Dermis microvascular lymphatic vessel endothelial cell (primary cell): ENCODE results near the gene CLEC18A. TPM values are rescaled to one million over a fixed set of nuclear protein-coding genes. Genes with fewer than 3 reads are reported as not detected.
"Not testable (repeated sequence)": the region's sequence is repeated elsewhere in the genome, so short reads cannot be mapped to it uniquely, and the experiment has no call there.

Source experiments
- DNase-seq, 2 donors: peaks; one replicate each; pipeline versions ENCODE4 v3.0.0 to v3.0.0-alpha.2; 2010; ENCODE audit warnings: low read depth in 2 of 2
- total RNA-seq: library from RNA; depleted of rRNA; stranded (reverse); fragments of >200 nt; gene quantifications from 2 replicates; pipeline ENCODE4 v1.2.1, GENCODE V29; 2014

Gene CLEC18A
- total RNA-seq, 1 donor from 2014 or later = 0.13 TPM

DNA sequence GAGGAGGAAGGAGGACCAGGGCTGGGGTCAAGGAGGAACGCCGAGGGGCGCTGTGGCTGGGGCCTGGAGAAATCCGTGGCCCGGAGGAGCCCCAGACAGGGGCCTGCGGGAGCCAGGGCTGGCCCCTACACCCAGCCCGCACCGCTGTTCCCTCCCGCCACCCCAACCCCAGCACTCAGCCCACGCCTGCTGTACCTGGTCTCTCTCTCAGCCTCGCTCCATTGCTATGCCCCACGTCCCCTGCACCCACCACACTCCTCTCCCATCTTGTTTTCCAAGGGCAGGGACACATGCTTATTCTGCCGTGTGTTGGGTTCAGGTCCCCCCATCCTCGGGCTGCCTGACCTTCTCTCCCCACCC is 518 bp downstream of the CLEC18A start:
- DNase-seq = not testable (repeated sequence)

DNA sequence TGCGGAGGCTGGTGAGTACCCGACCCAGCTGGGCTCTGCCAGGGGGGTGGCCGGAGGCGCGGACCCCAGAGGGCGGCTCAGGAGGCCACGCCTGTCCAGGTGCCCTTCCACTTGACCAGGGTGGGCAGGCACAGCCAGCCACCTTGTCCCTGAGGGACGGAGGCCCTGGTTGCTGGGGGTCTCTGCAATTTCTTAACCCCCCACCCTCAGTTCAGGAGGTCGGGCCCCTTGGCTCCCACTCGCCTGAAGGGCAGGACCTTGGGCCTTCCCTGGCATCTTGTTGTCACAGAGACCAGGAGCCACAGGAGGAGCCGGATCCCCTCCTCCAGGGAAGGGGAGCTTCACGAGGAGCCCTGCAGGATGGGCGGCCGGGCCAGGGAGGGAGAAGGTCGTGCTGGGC is 982 bp downstream of the CLEC18A start:
- DNase-seq = not testable (repeated sequence)

DNA sequence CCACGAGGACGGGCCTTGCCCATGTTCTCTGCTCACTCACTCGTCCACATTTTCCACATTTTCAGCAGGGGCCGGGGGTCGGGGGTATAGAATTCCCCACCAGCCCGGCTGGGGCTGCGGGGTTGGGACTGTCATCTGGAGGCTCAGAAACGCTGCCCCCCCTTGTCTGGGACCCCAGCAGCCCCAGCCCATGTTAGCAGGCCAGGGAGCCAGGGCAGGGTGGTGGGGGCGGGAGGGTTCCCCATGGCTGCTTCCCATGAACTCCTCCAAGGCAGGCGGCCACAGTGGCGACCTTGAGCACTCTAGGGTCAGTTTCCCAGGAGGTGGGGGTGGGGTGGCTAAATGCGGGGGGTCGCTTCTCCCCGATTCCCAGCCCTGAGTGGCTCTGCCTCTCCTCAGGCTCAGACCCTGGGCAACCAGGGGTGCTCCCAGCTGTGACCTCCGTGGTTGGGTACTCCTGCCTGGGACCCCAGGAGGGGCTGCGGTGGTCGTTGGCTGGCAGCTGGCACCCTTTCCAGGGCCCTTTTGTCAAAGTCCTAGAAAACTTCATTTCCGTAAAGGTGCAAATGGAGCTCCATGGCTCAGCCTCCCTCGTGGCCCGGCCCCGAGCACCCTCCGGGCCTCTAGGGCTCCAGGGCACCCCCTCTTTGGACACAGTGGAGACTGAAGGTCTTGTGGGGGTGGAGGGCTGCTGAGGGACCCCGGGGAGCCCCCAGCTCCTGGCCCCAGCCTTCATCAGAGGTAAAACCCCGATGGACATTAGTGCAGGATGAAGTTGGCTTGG is 1.6 kb downstream of the CLEC18A start:
- DNase-seq = not testable (repeated sequence)

DNA sequence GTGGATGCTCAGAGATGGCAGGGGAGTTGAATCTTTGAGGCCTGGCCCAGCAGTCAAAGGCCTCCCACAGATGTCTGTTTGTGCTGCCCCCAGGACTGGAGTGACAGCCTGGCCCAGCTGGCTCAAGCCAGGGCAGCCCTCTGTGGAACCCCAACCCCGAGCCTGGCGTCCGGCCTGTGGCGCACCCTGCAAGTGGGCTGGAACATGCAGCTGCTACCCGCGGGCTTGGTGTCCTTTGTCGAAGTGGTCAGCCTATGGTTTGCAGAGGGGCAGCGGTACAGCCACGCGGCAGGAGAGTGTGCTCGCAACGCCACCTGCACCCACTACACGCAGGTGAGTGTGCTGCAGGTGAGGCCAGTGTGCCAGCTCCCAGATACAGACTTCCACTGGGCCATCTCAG is 3.1 kb downstream of the CLEC18A start:
- DNase-seq = not testable (repeated sequence)

DNA sequence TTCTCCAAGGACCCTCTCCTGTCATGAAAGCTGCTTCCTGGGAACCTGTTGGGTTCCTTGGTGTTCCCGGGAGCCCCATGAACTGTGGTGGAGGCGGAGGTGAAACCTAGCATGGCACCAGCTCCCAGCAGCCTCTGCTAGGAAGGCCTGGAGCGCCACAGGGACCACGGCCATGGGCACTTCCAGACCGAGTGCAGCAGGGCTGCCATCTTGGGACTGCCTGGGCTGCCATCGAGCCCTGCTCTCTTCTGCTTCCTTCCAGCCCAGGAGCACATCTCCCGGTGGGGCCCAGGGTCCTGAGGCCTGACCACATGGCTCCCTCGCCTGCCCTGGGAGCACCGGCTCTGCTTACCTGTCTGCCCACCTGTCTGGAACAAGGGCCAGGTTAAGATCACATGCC is 12.2 kb downstream of the CLEC18A start:
- DNase-seq = not testable (repeated sequence)

DNA sequence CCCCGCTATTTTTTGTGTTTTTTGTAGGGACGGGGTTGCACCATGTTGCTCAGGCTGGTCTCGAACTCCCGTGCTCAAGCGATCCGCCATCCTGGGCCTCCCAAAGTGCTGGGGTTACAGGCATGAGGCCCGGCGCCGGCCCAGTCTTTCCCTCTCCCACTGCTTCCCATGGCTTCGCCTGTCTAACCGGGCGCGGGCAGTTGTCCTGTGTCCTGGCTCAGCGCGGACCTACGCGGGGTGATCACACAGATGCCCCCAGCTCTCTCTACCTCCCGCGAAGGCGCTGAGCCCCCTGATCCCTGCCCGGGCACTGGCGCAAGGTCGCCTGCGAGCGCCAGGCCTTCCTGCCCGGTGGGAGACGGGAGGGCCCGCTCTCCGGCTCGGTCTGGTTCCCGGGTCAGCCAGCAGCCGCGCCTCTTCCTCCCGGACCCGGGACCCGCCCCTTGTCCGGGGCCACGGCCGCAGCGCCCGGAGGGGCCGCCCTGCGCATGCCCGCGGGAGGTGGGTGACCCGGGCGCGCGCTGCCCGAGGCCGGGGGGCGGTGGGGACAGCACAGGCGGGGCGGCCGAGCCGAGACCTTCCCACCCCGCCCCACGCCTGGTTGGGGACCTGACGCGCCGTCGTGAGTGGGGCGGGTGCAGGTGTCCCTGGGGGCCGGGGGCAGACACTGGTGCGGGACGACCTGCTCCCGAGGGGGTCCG is 14.0 kb downstream of the CLEC18A start:
- peak; percentile 7 to 35 for DNase-seq

DNA sequence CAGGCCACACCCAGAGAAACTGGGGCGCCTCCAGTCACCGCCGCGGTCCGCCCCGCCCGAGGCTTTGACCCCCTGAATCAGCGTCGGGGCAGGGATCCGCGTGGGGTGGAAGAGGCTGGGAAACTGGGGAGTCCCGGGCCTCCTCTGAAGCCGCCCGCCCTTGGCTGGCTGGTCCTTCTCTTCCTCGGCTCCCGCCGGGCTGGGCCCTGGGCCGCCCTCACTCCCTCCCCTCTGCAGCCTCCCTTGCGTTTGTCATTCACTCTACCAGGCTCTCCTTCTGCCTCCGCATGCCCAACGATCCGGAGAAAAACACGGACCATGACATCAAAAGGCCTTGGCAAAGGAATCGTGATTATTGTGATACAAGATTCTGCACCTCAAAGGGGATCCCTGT is 14.5 kb downstream of the CLEC18A start:
- DNase-seq = not testable (repeated sequence)

DNA sequence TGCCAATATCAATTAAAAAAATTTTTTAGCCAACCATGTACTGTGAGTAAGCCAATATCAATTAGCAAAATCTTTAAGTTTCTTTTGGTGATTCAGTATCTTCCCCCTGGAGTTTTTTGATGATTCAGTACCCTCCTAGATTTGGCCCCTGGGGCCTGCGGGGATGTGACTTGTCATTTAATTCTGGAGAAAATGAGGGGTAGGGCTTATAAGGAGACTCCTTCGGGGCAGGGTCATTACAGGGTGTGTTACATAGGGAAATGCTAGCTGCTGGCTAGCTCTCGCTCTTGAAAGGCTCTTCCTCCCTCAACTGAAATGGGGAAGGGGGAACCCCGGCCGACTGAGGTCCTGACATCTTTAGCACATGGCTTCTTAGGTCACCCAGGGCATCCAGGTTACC is 16.6 kb downstream of the CLEC18A start:
- not testable (repeated sequence) for DNase-seq

DNA sequence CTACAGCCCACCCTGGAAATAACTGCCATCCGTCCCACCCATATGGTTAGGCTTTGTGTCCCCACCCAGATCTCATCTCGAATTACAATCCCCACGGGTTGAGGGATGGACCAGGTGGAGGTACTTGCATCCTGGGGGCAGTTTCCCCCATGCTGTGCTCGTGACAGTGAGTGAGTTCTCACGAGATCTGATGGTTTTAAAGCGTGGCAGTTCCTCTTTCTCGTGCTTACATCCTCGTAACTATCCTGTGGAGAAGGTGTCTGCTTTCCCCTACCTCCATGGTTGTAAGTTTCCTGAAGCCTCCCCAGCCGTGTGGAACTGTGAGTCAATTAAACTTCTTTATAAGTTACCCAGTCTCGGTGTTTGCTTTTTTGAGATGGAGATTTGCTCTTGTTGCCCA is 17.0 kb downstream of the CLEC18A start:
- DNase-seq = not testable (repeated sequence)

DNA sequence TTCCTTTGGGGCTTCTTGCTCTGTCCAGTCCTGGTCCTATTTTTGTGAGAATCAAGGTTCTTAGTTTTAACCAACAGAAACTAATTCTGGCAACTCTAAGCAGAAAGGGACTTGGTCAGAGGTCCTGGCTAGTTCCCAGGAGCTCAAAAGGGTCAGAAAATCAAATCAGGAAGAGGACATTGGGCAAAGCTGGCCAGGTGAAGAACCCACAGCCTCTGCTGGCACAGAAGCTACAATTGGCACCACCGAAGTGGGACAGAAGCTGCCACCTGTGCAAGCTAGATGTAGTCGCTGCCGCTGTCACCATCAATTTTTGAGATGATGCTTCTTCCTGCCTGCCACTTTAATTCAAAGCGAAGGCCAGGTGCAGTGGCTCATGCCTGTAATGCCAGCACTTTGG is 18.5 kb downstream of the CLEC18A start:
- not testable (repeated sequence) for DNase-seq

DNA sequence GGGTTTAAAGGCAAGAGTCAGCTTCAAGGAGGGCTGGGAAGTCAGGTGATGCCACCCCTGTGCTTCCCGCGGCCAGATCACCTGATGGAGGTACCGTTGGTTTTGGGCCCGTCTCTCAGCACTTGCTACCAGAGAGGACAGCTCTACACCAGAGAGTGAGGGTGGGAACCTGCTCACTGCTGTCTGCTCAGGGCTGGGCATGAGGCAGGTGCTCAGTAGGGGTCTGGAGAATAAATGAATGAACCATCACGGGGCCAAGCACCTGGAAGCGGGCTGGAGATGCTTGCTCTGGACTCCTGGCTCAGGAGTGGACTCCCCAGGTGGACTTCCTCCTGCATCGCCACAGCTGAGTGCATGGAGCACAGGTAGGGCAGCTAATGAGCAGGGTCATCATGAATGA is 21.0 kb downstream of the CLEC18A start:
- DNase-seq = not testable (repeated sequence)

DNA sequence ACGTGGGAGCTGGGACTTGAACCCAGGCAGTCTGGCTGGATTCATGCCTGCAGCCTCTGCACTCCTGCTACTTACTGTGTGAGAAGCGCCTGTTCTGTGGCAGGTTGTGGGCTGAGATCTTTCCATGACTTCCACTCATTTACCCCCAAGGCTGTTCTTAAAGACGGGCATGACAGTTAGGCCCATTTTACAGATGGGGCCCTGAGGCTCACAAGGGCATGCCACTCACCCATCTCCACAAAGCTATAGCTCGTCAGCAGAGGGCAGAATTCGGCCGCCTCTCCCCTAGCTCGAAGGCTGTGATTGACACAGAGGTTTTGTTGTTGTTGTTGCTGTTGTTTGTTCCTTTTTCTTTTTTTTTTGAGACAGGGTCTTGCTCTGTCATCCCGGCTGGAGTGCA is 21.8 kb downstream of the CLEC18A start:
- not testable (repeated sequence) for DNase-seq

DNA sequence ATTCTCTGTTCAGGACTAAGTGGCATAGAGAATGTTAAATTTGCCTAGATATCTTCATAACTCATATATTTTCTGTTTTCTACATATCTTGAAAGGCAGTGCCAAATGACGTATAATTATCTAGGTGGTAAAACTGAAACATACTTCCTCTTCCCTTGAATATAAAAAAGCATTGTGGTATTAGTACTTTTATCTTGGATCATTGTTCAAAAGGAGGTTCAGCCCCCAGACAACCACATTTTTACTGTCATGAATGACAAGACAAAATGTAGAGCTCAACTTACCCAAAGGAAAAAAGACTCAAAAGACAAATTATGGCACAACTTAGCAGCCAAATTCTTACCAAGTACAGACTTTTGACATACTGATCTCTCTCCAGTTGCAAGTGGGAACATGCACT is 34.1 kb downstream of the CLEC18A start:
- not testable (repeated sequence) for DNase-seq

DNA sequence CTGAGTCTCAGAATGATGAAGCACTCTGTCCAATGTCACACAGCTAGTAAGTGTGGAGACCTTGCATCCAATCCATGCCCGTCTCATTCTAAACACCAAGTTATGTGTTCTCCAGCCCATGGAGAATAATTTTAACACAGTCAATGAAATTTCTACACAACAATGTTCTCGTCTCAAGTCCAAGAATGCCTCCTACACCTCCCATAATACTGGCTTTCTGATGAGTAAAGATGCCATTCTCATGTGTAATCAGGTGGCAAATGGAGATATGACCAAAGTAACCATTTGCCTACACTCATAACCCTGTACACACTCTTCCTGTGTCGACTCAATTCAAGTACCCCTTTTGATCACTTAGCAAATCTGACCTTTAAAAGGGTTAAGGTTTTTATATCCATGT is 46.8 kb downstream of the CLEC18A start:
- DNase-seq = peak in 1 of 2 donors; percentile 30

DNA sequence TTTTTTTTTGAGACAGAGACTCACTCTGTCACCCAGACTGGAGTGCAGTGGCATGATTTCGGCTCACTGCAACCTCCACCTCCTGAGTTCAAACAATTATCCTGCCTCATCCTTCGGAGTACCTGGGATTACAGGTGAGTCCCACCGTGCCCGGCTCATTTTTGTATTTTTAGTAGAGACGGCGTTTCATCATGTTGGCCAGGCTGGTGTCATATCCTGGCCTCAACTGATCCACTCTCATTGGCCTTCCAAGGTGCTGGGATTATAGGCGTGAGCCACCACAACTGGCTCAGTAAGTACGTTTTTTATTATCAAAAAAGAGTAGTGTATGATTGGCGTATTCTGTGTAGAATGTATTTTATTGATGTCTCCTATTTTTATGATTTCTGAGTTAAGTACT is 48.7 kb downstream of the CLEC18A start:
- peak; percentile 47 to 59 for DNase-seq

DNA sequence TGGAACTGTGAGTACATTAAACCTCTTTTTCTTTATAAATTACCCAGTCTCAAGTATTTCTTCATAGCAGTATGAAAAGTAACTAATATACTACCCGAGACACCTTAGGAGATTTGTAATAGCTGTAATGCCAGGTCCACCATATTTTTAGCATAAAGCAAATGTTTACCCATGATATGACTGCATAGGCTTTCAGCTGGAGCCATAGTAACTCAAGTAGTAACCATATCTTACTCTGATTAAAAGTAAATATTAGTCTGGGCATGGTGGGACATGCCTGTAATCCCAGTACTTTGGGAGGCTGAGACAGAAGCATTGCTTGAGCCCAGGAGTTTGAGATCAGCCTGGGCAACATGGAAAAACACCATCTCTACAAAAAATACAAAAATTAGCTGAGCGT is 52.4 kb downstream of the CLEC18A start:
- DNase-seq = not testable (repeated sequence)

DNA sequence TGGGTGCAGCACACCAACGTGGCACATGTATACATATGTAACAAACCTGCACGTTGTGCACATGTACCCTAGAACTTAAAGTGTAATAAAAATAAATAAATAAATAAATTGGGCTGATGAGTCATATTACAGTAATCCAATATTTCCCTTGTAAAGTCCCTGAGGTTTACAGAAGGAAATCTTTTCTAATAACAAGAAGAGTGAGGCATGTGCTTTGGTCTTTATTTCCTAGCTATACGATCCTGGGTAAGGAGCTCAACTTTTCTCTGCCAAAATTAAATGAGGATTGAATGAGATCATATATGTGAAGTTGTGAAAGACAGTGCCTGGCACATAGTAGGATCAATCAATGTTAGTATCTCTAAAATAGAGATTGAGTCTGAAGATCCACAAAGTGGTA is 57.5 kb downstream of the CLEC18A start:
- DNase-seq = peak in 1 of 2 donors; percentile 4

DNA sequence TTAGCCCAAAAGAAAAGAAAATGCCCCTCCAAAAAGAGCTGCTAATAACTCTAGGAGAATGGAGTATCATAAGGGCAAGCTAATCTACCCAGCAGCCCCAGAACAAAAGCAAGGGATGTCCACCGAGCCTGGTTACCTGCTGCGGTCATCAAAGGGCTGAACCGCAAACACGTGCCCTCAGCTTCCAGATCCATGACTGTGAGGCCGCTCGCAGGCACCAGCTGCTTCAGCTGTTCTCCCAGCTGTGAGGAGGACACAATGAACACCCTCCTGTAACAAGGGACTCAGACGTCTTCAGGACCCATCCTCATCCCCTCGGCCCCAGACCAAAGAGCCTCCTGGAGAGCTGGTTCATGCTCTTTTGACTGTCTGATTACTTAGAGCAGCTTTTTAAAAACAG is 59.5 kb downstream of the CLEC18A start:
- not testable (repeated sequence) for DNase-seq

DNA sequence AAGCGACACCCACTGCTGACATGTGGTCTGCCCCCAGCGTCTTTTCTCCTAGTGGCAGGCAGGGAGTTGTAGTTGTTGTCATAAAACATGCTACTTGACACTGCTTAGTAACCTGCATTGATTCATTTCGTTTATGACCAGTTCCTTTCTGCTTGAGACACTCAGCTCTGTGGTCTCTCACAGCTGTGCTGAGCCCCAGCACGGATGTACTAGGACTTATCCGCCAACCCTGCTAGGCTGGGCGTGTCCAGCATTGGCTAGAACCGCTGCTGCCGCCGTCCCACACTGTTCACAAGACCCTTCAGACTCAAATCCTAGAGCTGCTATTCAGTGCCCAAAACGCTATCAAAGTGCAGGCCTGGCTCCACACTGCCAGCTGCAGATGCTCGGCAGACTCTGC is 60.0 kb downstream of the CLEC18A start:
- not testable (repeated sequence) for DNase-seq

DNA sequence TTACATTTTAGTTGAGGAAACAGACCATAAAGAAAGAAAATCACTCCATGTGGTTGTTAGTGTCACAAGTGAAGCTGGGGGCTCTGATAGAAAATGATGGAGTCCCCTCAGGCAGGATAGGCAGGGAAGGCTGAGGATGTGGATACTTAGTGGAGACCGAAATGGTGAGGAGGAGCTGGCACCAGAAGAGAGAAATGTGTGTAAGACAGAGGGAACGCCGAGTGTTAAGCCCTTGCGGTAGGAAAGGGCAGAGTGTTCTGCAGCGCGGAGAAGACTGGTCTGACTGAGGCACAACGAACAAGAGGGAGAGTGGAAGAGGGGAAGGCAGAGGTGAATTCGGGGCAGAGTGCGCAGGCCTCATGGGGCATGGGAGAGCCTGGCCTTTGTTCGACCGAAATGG is 61.2 kb downstream of the CLEC18A start:
- not testable (repeated sequence) for DNase-seq

DNA sequence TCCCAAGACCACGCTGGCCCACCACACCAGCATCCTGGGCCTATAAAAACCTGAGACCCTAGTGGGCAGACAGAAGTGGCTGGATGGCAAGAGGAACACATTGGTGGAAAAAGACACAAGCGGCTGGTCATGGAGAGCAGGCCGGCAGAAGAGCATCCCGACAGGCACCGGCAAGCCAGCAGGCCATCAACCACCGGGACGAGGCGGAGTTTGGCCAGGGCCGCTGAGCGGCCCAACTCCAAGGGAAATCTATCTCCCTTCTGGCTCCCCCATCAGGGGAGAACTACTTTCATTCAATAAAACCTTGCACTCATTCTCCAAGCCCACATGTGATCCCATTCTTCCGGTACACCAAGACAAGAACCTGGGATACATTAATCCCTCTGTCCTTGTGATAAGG is 61.8 kb downstream of the CLEC18A start:
- not testable (repeated sequence) for DNase-seq
